Natural killer cell treated with Interleukin-12 subunit alpha and Interleukin-12 subunit beta and Interleukin-15 and Interleukin-18, amount 100 ng/mL, for 72 hours (primary cell): Measurements from ENCODE around the gene SLC10A3. TPM values are rescaled to one million over a fixed set of nuclear protein-coding genes. Genes with fewer than 3 reads are reported as not detected.
"Not testable (repeated sequence)": the region's sequence is repeated elsewhere in the genome, so short reads cannot be mapped to it uniquely, and the experiment has no call there.

Experiments used
- ATAC-seq, 2 donors: fragments of 150-1000 bp; cut with Tn5 transposase in 1 of 2; sonication (Bioruptor Pico), chemical (Tn5 transposase) in 1 of 2; 2 replicates each; pipeline ENCODE4 v1.10.0; 2021
- DNase-seq: peaks from one replicate; pipeline ENCODE4 v3.0.0; 2022; ENCODE audit warnings: low spot score
- H3K27ac Mint-ChIP-seq, 2 donors: 1 replicate in 1 of 2; 2 replicates in 1 of 2; pipeline ENCODE4 v1.8.0; 2022; ENCODE audit warnings: mixed read lengths in 2 of 2, mild to moderate bottlenecking in 1 of 2, moderate library complexity in 1 of 2
- H3K27me3 Mint-ChIP-seq, 2 donors: 1 replicate in 1 of 2; 2 replicates in 1 of 2; pipeline ENCODE4 v1.8.0; 2022; ENCODE audit warnings: mixed read lengths in 2 of 2
- H3K36me3 Mint-ChIP-seq: one replicate; pipeline ENCODE4 v1.8.0; 2022; ENCODE audit warnings: mixed read lengths
- H3K4me1 Mint-ChIP-seq, 2 donors: 1 replicate in 1 of 2; 2 replicates in 1 of 2; pipeline ENCODE4 v1.8.0; 2022; ENCODE audit warnings: low read depth in 2 of 2, mixed read lengths in 2 of 2, mild to moderate bottlenecking in 1 of 2
- H3K4me3 Mint-ChIP-seq: one replicate; pipeline ENCODE4 v1.8.0; 2022; ENCODE audit warnings: mixed read lengths
- H3K9me3 Mint-ChIP-seq: 2 replicates; pipeline ENCODE4 v1.8.0; 2022; ENCODE audit warnings: mixed read lengths
- total RNA-seq, 2 donors: library from RNA; stranded (reverse); gene quantifications; one replicate each; pipeline ENCODE4 v1.2.3, GENCODE V29; 2022

The SLC10A3 gene
- total RNA-seq, 2 donors from 2014 or later: 22.1 to 30.7 TPM

DNA sequence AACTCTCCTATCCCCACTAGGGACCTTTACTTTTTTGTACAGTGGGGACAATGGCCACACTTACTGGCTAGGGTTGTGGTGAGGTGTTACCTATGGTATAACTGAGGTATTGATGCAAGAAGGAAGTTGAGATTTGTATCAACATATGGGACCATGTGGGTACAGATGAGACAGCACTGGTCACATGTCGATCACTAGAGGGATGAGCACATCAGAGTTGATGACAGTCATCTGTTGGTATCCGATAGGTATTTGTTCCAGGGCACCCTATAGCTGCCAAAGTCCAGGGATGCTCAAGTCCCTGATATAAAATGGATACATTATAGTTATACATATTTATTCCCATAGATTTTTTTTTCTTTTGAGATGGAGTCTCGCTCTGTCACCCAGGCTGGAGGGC lies 12.6 kb upstream of the SLC10A3 start:
- DNase-seq: no peak
- Mint-ChIP-seq H3K9me3 (no peaks in the 10 kb centered on the region), H3K27ac (no peak overlapping the region), H3K4me3 (no peak overlapping the region), H3K4me1 (no peaks in the 10 kb centered on the region), H3K27me3 (no peaks in the 10 kb centered on the region), H3K36me3 (no peaks in the 10 kb centered on the region)
- peak in 1 of 2 donors; percentile 45 for ATAC-seq

DNA sequence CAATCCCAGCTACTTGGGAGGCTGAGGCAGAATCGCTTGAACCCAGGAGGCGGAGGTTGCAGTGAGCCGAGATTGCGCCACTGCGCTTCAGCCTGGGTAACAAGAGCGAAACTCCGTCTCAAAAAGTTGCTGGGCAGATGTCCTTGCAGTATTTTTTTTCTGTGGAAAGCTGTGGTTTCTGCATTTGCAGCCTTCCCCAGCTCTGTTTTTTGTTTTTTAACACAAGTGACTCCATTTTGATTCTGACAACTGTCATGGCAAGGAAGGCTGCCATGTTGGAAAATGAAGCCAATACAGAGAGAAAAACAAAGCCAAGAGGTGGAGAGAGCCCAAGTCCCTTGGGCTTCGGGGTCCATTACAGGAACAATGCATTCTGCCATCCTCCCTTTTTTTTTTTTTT lies 11.7 kb upstream of the SLC10A3 start:
- Mint-ChIP-seq H3K4me1 (no peaks in the 10 kb centered on the region), H3K4me3 (no peak overlapping the region), H3K36me3 (no peaks in the 10 kb centered on the region), H3K9me3 (no peaks in the 10 kb centered on the region), H3K27ac (no peak overlapping the region), H3K27me3 (no peaks in the 10 kb centered on the region)
- DNase-seq: no peak
- no peak for ATAC-seq

DNA sequence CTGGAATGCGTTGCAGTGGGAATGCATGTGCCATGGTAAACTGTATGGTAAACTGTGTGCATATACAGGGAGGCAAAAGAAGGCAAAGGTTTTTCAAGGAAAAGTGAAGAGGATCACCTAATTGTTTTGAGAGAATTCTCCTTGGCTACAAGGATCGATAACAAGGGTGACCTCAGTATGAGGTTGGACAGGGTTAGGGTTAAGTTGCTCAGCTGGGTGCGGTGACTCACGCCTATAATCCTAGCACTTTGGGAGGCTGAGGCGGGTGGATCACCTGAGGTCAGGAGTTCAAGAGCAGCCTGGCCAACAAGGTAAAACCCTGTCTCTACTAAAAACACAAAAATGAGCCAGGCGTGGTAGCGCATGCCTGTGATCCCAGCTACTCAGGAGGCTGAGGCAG lies 11.0 kb upstream of the SLC10A3 start:
- H3K27ac Mint-ChIP-seq, H3K4me3 Mint-ChIP-seq, ATAC-seq, DNase-seq, H3K9me3 Mint-ChIP-seq, H3K27me3 Mint-ChIP-seq, H3K4me1 Mint-ChIP-seq, H3K36me3 Mint-ChIP-seq: not testable (repeated sequence)

DNA sequence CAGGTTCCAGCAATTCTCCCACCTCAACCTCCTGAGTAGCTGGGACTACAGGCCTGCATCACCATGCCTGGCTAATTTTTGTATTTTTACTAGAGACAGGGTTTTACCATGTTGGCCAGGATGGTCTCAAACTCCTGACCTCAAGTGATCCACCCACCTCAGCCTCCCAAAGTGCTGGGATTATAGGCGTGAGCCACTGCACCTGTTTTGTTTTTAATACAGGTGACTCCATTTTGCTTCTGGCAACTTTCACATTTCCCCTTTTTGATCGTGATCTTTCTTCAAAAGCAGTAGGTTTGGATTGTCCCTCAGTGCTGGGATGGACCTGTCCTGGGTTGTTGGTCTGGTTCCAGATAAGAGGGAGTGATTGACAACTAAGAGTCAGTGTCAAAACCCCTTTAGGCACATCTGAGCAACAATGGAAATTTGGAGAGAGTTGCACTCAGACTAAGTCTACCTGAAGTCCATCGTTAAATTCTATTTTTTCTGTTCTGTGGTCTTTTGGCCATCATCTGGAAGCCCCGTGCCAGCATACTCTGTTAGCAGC lies 6.2 kb upstream of the SLC10A3 start:
- not testable (repeated sequence) for H3K27ac Mint-ChIP-seq, H3K27me3 Mint-ChIP-seq, H3K36me3 Mint-ChIP-seq, H3K9me3 Mint-ChIP-seq, ATAC-seq, H3K4me1 Mint-ChIP-seq, DNase-seq, H3K4me3 Mint-ChIP-seq

DNA sequence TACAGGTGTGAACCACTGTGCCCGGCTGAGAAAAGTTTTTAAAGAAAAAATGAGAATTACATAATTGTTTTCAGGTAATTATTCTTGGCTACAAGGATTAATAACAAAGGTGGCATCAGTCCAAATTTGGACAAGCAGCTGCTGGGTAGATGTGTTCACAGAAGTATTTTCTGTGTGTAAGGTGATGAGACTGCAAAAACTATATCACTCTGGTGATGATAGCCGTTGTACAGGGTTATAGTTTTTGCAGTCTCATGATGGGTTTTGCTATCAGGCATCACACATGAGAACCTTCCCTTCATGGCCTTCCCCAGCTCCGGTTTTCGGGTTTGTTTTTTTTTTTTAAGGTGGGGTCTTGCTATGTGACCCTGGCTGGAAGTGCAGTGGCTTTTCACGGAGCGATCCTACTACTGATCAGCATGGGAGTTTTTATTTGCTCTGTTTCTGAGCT lies 5.1 kb upstream of the SLC10A3 start:
- Mint-ChIP-seq H3K9me3 (no peaks in the 10 kb centered on the region), H3K4me3 (no peak overlapping the region), H3K4me1 (peaks cover 3 to 5% of the 10 kb centered on the region in 2 donors), H3K27me3 (peaks cover 0 to 6% of the 10 kb centered on the region in 2 donors), H3K36me3 (no peaks in the 10 kb centered on the region), H3K27ac (no peak overlapping the region)
- ATAC-seq (no peak), DNase-seq (no peak)

DNA sequence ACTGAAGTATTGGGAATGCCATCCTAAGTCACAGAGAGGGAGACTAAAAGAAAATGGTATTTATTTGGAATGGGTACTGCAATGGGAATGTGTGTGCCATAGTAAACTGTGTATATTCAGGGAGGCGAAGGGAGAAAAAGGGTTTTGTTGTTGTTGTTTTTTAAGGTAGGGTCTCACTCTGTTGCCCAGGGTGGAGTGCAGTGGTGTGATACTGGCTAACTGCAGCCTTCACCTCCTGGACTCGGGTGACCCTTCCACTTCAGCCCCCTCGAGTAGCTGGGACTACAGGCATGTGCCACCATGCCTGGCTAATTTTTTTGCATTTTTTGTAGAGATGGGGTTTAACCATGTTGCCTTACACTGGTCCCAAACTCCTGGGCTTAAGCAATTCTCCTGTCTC lies 4.3 kb upstream of the SLC10A3 start:
- ATAC-seq: no peak
- H3K27me3 Mint-ChIP-seq: peaks cover 0 to 6% of the 10 kb centered on the region in 2 donors

DNA sequence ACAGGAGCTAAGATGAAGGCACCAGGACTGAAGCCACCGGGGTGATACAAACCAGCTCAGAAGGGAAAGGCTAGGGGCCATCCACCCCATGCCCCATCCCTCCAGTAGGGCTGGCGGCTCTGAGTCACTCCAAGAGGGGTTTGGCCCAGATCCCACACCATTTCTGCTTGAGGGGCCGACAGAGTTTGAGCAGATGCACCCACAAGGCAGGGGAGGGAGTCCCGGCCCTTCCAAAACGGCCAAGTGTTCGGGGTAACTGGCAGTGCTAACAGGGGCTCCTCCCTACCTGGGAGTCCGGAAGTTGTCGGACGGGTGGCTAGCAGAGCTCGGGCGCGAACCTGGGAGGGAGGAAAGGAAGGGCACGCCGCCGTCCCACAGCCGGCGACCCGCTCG lies 412 bp downstream of the SLC10A3 start:
- peaks cover 10 to 14% of the 10 kb centered on the region in 2 donors for H3K4me1 Mint-ChIP-seq
- H3K27ac Mint-ChIP-seq: peak overlapping the region; percentile 81 to 83
- ATAC-seq (peak; percentile 29 to 43), DNase-seq (no peak)
- H3K36me3 Mint-ChIP-seq: no peaks in the 10 kb centered on the region
- H3K27me3 Mint-ChIP-seq: peaks cover 0 to 4% of the 10 kb centered on the region in 2 donors
- H3K9me3 Mint-ChIP-seq: no peaks in the 10 kb centered on the region
- H3K4me3 Mint-ChIP-seq: peak overlapping the region; percentile 91

More for the DNA sequence above, 4.3 kb upstream of the SLC10A3 start:
- H3K4me1 Mint-ChIP-seq: peaks cover 6% of the 10 kb centered on the region in 2 donors
- no peaks in the 10 kb centered on the region for H3K9me3 Mint-ChIP-seq
- no peaks in the 10 kb centered on the region for H3K36me3 Mint-ChIP-seq
- H3K27ac Mint-ChIP-seq: no peak overlapping the region
- DNase-seq: no peak
- no peak overlapping the region for H3K4me3 Mint-ChIP-seq

DNA sequence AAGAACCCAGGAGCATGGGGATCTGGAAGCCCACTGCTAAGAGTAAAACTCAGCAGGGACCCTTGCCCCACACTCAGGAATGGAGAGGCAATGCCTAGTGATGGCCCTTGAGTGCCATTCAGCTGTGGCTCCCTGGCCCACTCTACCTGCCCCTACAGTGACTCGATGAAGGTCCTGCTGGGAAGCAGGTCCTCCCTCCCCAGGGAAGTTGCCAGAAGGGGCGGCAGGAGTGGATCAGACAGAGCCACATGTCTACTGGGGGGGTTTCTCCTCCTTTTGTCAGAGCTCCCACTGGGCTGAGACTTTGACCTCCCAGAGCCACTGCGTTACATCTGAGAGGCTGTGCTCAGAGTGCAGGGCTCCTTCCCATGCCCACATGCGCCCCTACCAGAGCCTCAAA lies 1.2 kb downstream of the SLC10A3 start:
- Mint-ChIP-seq H3K4me3 (peak overlapping the region; percentile 91), H3K36me3 (no peaks in the 10 kb centered on the region), H3K27ac (peak overlapping the region in 1 of 2 donors; percentile 81), H3K9me3 (no peaks in the 10 kb centered on the region), H3K4me1 (peaks cover 10 to 14% of the 10 kb centered on the region in 2 donors), H3K27me3 (peaks cover 0 to 4% of the 10 kb centered on the region in 2 donors)
- ATAC-seq: no peak
- DNase-seq: no peak

DNA sequence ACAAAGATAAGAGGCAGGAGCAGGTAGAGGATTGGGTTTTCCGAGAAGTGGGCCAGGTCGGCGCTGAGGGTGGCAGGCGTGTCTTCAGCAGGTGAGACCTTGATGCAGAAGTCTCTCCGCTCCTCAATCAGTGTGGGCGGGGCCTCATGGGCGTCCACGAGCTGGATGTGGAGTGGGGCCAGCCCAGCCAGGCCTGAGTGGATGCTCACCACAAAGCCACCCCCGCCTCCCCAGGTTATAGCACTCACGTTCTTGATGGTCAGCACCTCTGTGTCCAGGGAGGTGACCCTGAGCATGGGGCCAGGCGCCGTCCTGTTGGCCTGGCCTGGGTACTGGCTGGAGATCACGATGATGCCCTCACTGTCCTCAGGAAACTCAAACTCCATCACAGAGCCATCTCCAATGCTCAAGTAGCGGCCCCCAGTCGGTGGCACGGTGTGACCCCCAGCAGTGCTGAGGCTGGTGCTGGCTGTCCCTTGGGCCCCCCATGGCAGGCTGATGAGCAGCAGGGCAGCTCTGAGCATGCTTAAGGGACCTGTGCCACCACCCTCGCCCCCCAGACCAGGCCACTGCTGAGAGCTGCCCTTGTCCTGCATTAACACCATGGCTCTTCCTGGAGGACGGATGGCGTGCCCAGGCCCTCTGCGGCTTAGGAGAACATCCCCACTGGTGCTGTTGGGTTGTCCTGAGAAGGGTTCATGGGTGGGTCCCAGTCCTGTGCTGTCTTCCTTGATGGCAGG lies 1.9 kb downstream of the SLC10A3 start:
- ATAC-seq (no peak), DNase-seq (no peak)

DNA sequence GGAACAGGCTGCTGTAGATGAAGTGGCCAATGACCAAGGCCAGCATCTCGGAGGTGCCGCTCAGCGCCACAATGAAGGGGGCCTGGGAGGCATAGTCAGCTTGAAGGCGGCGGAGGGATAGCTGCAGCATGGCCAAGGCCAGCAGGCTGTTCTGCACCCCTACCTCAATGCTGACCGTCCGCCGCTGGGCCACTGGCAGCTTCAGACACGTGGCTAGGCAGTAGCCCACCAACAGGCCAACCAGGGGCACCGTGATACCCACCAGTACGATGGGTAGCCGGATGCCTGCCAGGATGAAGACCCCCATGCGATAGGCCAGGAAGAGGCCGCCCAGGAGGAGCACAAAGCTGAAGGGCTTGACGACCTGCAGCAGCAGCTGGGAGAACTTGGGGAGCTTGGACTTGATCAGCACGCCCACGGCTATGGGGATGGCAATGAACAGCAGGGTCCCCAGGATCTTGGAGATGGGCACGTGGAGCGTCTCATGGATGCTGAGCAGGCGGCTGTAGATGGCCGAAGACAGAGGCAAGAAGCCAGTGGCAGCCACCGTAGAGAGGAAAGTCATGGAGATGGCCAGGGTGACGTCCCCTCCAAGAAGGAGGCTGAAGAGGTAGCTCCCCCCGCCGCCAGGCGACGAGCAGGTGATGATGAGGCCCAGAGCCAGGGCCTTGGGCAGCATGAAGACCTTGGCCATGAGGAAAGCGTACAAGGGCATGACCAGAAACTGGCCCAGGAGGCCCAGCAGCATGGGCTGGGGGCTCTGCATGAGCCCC lies 2.7 kb downstream of the SLC10A3 start:
- no peak for ATAC-seq
- H3K4me1 Mint-ChIP-seq: peaks cover 10 to 14% of the 10 kb centered on the region in 2 donors

More for the DNA sequence above, 1.9 kb downstream of the SLC10A3 start:
- peak overlapping the region in 1 of 2 donors; percentile 40 for H3K27ac Mint-ChIP-seq
- peaks cover 0 to 4% of the 10 kb centered on the region in 2 donors for H3K27me3 Mint-ChIP-seq
- H3K9me3 Mint-ChIP-seq: no peaks in the 10 kb centered on the region
- no peaks in the 10 kb centered on the region for H3K36me3 Mint-ChIP-seq
- peaks cover 10 to 14% of the 10 kb centered on the region in 2 donors for H3K4me1 Mint-ChIP-seq
- peak overlapping the region; percentile 63 for H3K4me3 Mint-ChIP-seq

DNA sequence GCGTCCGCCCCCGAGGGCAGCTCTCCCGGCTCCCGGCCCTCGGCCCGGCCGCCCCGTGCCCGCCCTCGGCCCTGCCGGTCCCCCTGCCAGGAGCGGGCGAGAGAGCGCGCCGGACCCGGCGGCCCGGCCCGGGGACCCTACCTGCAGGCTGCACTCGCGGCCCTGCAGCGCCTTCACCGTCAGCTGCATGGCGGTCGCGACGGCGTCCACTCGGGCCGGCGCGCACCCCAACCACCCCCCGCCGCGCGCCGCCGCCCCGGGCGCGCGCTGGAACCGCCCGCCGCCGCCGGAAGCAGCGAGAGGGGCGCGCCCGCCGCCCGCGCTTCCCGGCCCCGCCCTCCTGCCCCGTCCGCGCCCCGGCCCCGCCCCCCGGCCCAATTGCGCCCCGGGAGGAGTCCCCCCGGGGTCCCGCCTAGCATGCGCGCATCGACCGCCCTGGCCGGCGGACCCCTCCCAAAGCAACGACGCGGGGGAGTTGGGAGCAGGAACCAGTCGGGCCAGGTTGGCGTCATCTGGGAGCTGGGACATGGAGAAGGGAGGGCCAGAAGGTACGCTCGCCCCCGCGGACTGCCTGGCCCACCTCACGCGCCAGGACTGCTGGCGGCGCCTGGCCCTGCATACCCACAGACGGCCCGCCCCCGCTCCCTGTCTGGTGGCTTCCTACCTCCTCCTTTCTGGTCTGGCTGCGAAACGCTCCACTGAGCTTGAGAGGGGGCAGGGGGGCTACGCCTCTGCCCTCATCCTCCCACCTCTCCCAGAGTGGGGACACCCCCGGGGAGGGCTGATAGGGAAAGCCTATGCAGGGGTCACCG lies 3.8 kb downstream of the SLC10A3 start, which contains the start of gene UBL4A:
UBL4A (minus strand) TSS at position 220 of the 812 bp plus-strand sequence; CDS start at position 189, 31 bp downstream.
- ATAC-seq: peak; percentile 60 to 64
- Mint-ChIP-seq H3K4me3 (peak within 1 kb of the TSS; percentile 72), H3K9me3 (no peaks in the 10 kb centered on the region), H3K27ac (peak within 1 kb of the TSS in 1 of 2 donors; percentile 37), H3K36me3 (no peaks in the 10 kb centered on the region), H3K4me1 (peaks cover 10 to 14% of the 10 kb centered on the region in 2 donors), H3K27me3 (peaks cover 0 to 5% of the 10 kb centered on the region in 2 donors)
- DNase-seq: peak; percentile 75

More for the DNA sequence above, 2.7 kb downstream of the SLC10A3 start:
- peaks cover 0 to 3% of the 10 kb centered on the region in 2 donors for H3K27me3 Mint-ChIP-seq
- DNase-seq: no peak
- peak overlapping the region in 1 of 2 donors; percentile 40 for H3K27ac Mint-ChIP-seq
- no peaks in the 10 kb centered on the region for H3K9me3 Mint-ChIP-seq
- H3K36me3 Mint-ChIP-seq: no peaks in the 10 kb centered on the region
- peak overlapping the region; percentile 63 for H3K4me3 Mint-ChIP-seq

DNA sequence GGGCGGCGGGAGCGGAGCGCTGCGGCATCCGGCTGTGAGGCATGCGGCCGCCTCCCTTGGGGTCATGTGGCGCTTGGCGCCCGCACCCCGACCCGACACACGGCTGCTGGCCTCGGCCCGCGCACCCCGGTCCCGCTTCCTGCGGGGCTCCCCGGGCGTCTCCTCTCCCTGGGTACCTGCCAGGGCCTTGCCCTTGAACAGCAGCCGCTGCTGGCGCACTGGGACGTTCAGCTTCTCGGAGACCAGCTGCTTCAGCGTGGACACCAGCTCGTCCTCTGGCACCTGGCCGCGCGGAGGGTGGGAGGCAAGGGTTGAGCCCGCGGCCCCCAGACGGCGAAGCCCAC lies 4.4 kb downstream of the SLC10A3 start:
- DNase-seq (no peak), ATAC-seq (peak in 1 of 2 donors; percentile 25)
- Mint-ChIP-seq H3K9me3 (no peaks in the 10 kb centered on the region), H3K27ac (no peak overlapping the region), H3K36me3 (no peaks in the 10 kb centered on the region), H3K4me1 (peaks cover 7 to 10% of the 10 kb centered on the region in 2 donors), H3K4me3 (no peak overlapping the region), H3K27me3 (peaks cover 0 to 3% of the 10 kb centered on the region in 2 donors)
